NT2/D1 (cell line): ENCODE results near the gene MYO15B.

ENCODE experiments used
- DNase-seq: peaks from one replicate; pipeline ENCODE4 v3.0.0-alpha.2; 2011; ENCODE audit warnings: low read depth, low spot score
- H3K27me3 ChIP-seq: 2 replicates; pipeline ENCODE4 v1.6.0; 2011; ENCODE audit warnings: mild to moderate bottlenecking; ENCODE audit not compliant: insufficient read length, insufficient read depth
- H3K36me3 ChIP-seq: 2 replicates; pipeline ENCODE4 v1.6.1; 2011; ENCODE audit warnings: mild to moderate bottlenecking, low read length, mixed read lengths; ENCODE audit not compliant: insufficient read depth, insufficient read length
- H3K4me1 ChIP-seq: 2 replicates; pipeline ENCODE4 v1.5.1; 2011; ENCODE audit not compliant: insufficient read depth, insufficient read length
- H3K4me3 ChIP-seq: 2 replicates; pipeline ENCODE4 v1.5.1; 2011; ENCODE audit warnings: low read depth; ENCODE audit not compliant: insufficient read length
- H3K9ac ChIP-seq: 2 replicates; pipeline ENCODE4 v1.6.0; 2011; ENCODE audit warnings: low read depth; ENCODE audit not compliant: insufficient read length
- H3K9me3 ChIP-seq: 2 replicates; pipeline ENCODE4 v1.5.1; 2011; ENCODE audit warnings: mild to moderate bottlenecking, low read length; ENCODE audit not compliant: insufficient read depth
- SUZ12 ChIP-seq: IDR thresholded peaks from 2 replicates; pipeline ENCODE4 v1.6.1; 2011; ENCODE audit not compliant: insufficient read length, insufficient read depth; ENCODE audit errors: extremely low read depth
- YY1 ChIP-seq: IDR thresholded peaks from 2 replicates; pipeline ENCODE4 v1.6.1; 2011; ENCODE audit not compliant: insufficient read length, insufficient read depth
- ZNF274 ChIP-seq: IDR thresholded peaks from 2 replicates; pipeline ENCODE4 v1.6.1; 2011; ENCODE audit warnings: mild to moderate bottlenecking, low read depth, low read length

The MYO15B gene

GRCh38 chr17:75570034-75570676 lies 17.4 kb upstream of the MYO15B start:
- Histone ChIP-seq H3K4me1 (peaks cover 9% of the 10 kb centered on the region), H3K36me3 (peaks cover 59% of the 10 kb centered on the region), H3K27me3 (no peaks in the 10 kb centered on the region), H3K9ac (no peak overlapping the region), H3K9me3 (no peaks in the 10 kb centered on the region), H3K4me3 (no peak overlapping the region)
- no peak for TF ChIP-seq ZNF274
- TF ChIP-seq YY1: no peak
- TF ChIP-seq SUZ12: no peak
- no peak for DNase-seq

- Histone ChIP-seq H3K9me3 (no peaks in the 10 kb centered on the region), H3K4me1 (peaks cover 5% of the 10 kb centered on the region), H3K4me3 (no peak overlapping the region), H3K27me3 (no peaks in the 10 kb centered on the region), H3K9ac (no peak overlapping the region), H3K36me3 (peaks cover 57% of the 10 kb centered on the region)
- TF ChIP-seq ZNF274 (no peak), SUZ12 (no peak), YY1 (no peak)
- no peak for DNase-seq
Observed at GRCh38 chr17:75570772-75571171, 16.8 kb upstream of the MYO15B start.

DNA sequence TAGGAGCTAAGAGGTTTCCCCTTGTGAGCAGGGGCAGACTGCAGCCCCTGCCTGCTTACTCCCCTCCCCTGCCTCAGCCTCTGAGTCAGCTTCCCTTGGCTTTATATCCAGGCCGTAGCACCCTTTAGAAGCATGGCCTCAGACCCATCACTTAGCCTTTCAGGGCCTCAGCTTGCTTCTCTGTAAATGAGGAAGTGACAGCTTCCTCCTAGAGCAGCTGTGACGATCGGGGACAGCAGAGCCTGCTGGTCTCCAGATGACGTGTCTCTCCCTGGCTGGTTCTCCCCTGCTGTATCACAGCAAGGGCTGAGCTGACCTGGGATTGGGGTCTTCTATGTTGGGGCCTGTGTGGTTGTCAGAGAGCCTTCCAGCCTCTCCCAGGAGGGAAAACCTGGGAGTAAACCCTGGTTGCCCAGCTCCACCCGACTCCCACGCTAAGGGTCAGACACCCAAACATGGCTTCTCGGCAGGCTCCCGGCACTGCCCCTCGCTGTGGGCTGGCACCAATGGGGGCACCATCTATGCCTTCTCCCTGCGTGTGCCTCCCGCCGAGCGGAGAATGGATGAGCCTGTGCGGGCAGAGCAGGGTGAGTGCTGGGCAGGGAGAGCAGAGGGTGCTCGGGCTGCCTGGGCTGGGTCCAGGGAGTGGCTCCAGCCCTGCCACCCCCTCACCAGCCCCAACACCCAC lies 16.3 kb upstream of the MYO15B start:
- Histone ChIP-seq H3K27me3 (no peaks in the 10 kb centered on the region), H3K4me1 (peaks cover 5% of the 10 kb centered on the region), H3K4me3 (no peak overlapping the region), H3K9me3 (no peaks in the 10 kb centered on the region), H3K9ac (no peak overlapping the region), H3K36me3 (peaks cover 51% of the 10 kb centered on the region)
- no peak for DNase-seq
- no peak for TF ChIP-seq YY1
- no peak for TF ChIP-seq ZNF274
- TF ChIP-seq SUZ12: no peak

GRCh38 chr17:75571885-75572215 lies 15.8 kb upstream of the MYO15B start:
- Histone ChIP-seq H3K36me3 (peaks cover 46% of the 10 kb centered on the region), H3K9ac (no peak overlapping the region), H3K4me1 (peaks cover 5% of the 10 kb centered on the region), H3K27me3 (no peaks in the 10 kb centered on the region), H3K9me3 (no peaks in the 10 kb centered on the region), H3K4me3 (no peak overlapping the region)
- no peak for DNase-seq
- TF ChIP-seq SUZ12 (no peak), YY1 (no peak), ZNF274 (no peak)

DNA sequence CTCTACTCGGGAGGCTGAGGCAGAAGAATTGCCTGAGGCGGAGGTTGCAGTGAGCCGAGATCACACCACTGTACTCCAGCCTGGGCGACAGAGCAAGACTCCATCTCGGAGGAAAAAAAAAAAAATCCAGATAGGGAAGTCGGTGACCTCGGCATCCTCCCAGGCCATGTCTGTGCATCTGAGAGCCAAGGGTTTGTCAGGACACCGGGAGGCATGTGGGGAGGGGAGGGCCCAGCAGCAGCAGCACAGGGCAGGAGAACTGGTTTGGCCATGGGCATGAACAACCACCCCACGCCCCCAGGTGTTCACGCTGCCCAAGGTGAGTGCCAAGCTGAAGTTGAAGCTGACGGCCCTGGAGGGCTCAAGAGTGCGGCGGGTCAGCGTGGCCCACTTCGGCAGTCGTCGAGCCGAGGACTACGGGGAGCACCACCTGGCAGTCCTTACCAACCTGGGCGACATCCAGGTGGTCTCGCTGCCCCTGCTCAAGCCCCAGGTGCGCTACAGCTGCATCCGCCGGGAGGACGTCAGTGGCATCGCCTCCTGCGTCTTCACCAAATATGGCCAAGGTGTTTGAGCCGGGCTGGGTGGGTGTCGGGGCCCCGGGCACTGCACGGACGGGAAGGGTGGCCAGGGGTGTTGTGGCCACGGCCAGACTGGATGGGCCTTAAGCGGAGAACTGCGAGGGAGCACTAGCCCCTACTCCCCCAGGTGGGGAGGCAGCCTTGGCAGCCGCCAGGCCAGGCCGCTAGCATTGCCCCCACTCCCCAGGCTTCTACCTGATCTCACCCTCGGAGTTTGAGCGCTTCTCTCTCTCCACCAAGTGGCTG lies 14.7 kb upstream of the MYO15B start:
- Histone ChIP-seq H3K4me1 (peaks cover 5% of the 10 kb centered on the region), H3K9me3 (no peaks in the 10 kb centered on the region), H3K4me3 (no peak overlapping the region), H3K36me3 (peaks cover 44% of the 10 kb centered on the region), H3K9ac (no peak overlapping the region), H3K27me3 (no peaks in the 10 kb centered on the region)
- TF ChIP-seq SUZ12: no peak
- no peak for DNase-seq

DNA sequence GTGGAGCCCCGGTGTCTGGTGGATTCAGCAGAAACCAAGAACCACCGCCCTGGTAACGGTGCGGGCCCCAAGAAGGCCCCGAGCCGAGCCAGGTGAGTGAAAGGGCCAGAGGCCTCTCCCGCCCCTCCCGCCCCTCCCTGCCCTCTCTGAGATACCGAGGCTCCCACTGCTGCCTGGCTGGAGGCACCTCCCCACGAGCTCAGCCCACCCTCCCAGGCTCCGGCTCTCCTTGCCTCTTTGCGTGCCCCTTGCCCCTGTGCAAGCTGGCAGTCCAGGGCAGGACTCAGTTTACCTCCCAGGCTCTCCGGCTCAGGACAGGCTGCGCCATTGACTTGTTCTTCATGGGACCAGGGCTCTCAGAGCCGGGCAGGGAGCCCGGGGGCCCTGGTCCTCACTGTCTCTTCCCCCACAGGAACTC lies 14.1 kb upstream of the MYO15B start:
- H3K4me1 ChIP-seq: peaks cover 5% of the 10 kb centered on the region
- H3K36me3 ChIP-seq: peaks cover 42% of the 10 kb centered on the region
- no peaks in the 10 kb centered on the region for H3K9me3 ChIP-seq
- no peak overlapping the region for H3K4me3 ChIP-seq
- TF ChIP-seq SUZ12: no peak
- TF ChIP-seq ZNF274: no peak
- TF ChIP-seq YY1: no peak
- no peak overlapping the region for H3K9ac ChIP-seq
- no peaks in the 10 kb centered on the region for H3K27me3 ChIP-seq
- no peak for DNase-seq

GRCh38 chr17:75573994-75574393 lies 13.6 kb upstream of the MYO15B start:
- H3K27me3 ChIP-seq: no peaks in the 10 kb centered on the region
- no peak for TF ChIP-seq ZNF274
- TF ChIP-seq YY1: no peak
- no peak for TF ChIP-seq SUZ12
- peaks cover 38% of the 10 kb centered on the region for H3K36me3 ChIP-seq
- H3K4me1 ChIP-seq: peaks cover 8% of the 10 kb centered on the region
- H3K4me3 ChIP-seq: no peak overlapping the region
- DNase-seq: no peak
- no peaks in the 10 kb centered on the region for H3K9me3 ChIP-seq
- no peak overlapping the region for H3K9ac ChIP-seq
